HG03097 (cell line): ENCODE results near the gene CGREF1.

Source experiments
- ATAC-seq: cut with Tn5 transposase; IDR thresholded peaks from one replicate; pipeline ENCODE4 v1.9.1; 2021; ENCODE audit not compliant: unreplicated experiment, low FRiP score

CGREF1 gene

DNA sequence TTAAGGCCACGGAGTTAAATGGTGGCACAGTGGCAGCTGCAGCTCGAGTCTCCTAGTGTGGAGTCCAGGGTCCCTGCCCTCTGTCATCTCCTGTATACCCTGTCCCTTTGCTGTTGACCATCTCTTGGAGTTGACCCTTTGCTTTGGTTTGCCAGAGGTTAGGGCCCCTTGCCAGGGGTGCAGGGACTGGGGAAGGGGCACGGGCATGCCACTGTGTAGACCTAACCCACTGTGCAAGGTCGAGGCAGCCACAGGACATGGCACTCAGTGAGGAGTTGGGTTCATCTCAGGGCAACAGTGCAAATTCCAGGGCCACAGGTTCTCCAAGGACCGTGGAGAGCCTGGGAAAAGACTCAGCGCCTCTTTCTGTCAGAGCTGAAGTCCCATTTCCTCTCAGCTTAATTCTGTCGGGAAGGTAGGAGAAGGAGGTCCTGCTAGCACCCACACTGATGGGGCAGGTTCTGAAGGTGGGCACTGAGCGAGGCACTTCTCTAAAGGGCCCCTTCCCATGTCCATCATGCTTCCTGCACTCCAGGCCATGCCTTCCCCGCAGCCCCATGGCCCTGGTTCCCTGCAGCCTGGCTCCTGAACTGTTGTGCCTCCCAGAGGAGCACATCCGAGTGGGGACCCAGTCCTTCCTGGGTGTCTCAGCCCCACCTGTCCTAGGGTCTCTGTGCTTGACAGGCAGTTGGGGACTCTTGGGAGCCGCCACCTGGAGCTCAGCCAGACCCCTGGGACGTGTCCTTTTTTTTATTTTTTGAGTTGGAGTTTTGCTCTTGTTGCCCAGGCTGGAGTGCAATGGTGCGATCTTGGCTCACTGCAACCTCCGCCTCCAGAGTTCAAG lies 29.6 kb downstream of the CGREF1 start:
- ATAC-seq = no peak

DNA sequence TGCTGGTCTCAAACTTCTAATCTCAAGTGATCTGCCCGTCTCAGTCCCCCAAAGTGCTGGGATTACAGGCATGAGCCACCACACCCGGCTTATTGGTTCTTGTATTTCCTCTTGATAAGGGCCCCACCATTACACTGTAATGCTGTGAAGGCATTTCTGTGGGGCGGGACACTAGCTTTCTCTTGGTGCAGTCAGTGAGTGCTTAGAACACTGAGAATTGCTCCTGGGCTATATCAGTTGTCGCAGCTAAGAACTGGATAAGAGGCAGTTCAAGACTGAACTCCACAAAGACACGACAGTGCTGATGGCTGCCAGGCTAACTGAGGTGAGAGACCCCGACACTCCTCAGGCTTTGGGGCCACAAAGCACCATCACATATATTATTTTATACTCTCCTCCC lies 30.3 kb downstream of the CGREF1 start:
- no peak for ATAC-seq

DNA sequence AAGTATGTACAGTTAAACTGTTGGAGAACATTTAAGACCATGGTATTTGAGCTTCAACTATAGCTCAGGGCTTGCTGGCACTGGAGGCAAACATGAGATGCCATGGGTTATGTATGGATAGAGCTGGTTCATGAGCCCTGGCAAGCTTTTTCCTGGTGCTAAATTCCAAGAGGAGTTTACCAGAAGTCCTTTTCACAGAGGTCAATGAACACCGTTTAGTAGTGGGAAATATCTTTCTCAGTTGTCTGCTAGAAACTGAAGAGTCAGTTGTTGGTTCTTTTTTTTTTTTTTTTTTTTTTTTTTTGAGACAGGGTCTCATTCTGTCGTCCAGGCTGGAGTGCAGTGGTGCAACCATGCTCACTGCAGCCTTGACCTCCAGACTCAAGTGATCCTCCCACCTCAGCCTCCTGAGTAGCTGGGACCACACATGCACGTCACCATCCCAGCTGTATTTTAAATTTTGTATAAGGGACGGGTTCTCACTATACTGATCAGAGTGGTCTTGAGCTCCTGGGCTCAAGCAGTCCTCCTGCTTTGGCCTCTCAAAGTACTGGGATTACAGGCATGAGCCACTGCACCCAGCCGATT lies 31.0 kb downstream of the CGREF1 start:
- ATAC-seq = no peak

GRCh38 chr2:27086724-27087593 lies 32.0 kb downstream of the CGREF1 start, which contains the start of gene KHK:
KHK (plus strand) TSS chr2:27086772; CDS start chr2:27087260, 488 bp downstream.
- peak; percentile 6 for ATAC-seq

DNA sequence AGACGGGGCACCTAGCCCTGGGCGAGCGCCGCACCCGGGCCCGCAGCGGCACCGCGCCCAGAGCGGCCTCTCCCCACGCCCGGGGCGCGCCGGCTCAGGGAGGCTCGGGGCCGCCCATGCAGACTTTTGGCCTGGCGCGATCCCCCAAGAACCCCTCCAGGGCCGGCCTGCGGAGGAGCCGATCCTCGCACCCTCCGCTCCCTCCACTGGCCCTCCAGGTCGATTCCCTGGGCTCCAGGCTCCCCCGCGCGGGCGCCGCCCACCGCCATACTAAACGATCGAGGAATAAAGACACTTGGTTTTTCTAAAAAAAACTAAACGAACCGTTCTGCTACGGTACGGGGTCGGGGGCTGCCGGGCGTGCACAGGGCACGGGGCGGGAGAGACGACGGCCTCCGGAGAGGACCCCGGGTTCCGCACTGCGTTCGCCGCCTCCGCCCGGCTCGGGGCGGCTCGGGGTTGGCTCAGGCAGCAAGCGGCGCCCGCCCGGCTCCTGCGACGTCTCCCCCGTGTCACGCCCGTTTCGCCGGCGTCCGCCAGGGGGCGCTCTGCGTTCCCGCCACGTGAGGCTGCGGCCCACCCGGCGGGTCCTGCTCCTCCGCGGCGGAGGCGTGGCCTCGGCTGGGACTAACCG lies 32.7 kb downstream of the CGREF1 start:
- ATAC-seq = peak; percentile 73

DNA sequence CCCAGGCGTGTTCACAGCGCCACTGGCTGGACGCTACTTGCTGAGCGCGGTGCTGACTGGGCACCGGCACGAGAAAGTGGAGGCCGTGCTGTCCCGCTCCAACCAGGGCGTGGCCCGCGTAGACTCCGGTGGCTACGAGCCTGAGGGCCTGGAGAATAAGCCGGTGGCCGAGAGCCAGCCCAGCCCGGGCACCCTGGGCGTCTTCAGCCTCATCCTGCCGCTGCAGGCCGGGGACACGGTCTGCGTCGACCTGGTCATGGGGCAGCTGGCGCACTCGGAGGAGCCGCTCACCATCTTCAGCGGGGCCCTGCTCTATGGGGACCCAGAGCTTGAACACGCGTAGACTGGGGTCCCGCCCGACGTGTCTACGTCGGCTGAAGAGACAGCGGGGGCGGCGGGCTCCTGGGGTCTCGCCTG lies 33.2 kb downstream of the CGREF1 start:
- no peak for ATAC-seq

DNA sequence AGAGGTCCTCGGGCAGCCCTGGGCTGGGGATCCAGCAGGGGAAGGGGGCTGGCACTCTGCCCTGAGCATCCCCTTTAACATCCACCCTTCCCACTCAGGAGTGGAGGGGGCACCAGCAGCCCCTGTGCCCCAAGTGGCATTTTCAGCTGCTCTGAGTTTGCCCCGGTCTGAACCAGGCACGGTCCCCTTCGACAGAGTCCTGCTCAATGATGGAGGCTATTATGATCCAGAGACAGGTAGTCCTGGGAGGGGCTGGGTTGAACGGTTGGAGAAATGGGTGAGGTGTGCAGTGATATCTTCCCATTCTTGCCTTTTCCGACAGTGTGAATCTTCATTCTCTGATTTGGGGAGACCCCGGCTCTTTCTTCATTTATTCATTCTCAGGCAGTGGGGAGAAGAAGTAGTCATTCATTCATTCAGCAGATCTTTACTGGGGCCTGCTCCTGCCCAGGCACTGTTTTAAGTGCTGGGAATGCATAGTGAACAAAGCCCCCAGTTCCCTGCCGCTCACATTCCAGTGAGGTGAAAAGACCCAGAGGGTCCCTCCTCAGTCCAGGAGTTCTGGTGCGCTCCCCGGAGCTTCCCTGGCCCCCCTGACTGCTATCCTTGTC lies 33.8 kb downstream of the CGREF1 start:
- ATAC-seq = no peak

- no peak for ATAC-seq
These were observed 34.4 kb downstream of the CGREF1 start for GRCh38 chr2:27084297-27085061.

GRCh38 chr2:27083410-27084296 lies 35.3 kb downstream of the CGREF1 start:
- no peak for ATAC-seq

- ATAC-seq = no peak
These were observed 36.0 kb downstream of the CGREF1 start for GRCh38 chr2:27082773-27083409.

- ATAC-seq = no peak
These were observed 36.8 kb downstream of the CGREF1 start for GRCh38 chr2:27081984-27082772.

GRCh38 chr2:27080603-27080936 lies 38.4 kb downstream of the CGREF1 start:
- no peak for ATAC-seq

DNA sequence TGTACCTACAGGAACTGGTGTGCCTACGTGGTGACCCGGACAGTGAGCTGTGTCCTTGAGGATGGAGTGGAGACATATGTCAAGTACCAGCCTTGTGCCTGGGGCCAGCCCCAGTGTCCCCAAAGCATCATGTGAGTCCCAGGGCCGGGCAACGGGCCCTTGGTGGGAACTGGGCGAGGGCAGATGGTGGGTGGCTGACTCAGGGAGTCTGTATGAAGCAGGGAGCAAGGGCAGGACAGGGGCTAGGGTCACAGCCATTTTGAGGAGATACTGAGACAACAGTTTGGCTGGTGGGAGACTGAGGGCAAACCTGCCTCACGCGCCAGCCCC lies 38.8 kb downstream of the CGREF1 start:
- no peak for ATAC-seq

DNA sequence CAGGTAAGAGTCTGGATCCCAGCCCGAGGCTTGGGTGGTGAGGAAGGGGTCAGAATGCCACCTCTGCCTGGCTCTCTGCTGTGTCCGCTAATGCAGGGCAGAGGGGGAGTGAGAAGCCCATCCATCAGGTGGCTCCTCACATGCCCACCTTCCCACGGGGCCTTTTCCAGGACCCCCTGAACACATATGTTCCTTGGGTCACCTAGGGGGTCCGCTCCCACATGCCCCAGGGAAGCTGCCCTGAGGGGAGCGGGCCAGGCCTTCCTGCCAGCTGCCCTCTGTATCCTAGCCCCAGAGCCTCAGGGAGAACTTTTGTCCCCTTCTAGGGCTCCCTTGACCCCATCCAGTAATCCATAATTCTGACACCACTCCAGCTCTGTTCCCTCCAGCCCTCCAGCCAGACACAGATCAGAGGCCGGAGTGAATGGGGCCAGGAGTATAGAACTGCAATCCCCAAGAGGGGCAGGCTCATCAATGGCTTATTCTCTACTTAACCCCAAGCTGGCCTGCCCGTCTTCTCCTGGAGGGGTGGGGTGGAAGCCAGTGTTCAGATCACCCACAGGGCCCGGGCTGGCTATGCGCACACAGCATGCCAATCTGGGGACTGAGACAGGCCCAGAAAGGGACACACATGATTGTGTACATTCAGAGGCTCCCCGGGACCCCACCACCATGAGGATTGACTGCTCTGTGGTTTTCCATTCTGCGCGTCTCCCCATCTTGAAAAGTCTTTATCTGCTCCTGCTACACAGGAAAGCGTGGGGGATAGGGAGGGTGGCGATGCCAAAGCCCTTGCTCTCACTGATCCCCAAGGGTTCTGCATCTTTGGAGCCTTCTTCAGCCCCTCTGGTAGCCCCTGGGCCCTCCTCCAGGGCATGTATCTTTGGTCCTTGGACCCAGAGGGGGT lies 39.4 kb downstream of the CGREF1 start:
- no peak for ATAC-seq

GRCh38 chr2:27078267-27079194 lies 40.4 kb downstream of the CGREF1 start, which contains the start of gene EMILIN1:
EMILIN1 (plus strand) TSS chr2:27078615; CDS start chr2:27079066, 451 bp downstream.
- ATAC-seq = no peak
